ENCODE measurements around the gene RAB36.

The RAB36 gene

GRCh38 chr22:23140385-23140784 lies 4.9 kb upstream of the RAB36 start:
- no peak for DNase-seq

GRCh38 chr22:23142546-23143105 lies 2.7 kb upstream of the RAB36 start:
- no peak for DNase-seq

GRCh38 chr22:23143119-23143518 lies 2.2 kb upstream of the RAB36 start:
- no peak for DNase-seq

- no peak for DNase-seq
These were observed 845 bp upstream of the RAB36 start for GRCh38 chr22:23144432-23144831.

- no peak for DNase-seq
These were observed 697 bp downstream of the RAB36 start for GRCh38 chr22:23145878-23146470.

- no peak for DNase-seq
These were observed 1.4 kb downstream of the RAB36 start for GRCh38 chr22:23146478-23147205.

- no peak for DNase-seq
These were observed 2.5 kb downstream of the RAB36 start for GRCh38 chr22:23147617-23148387.

GRCh38 chr22:23149743-23150238 lies 4.5 kb downstream of the RAB36 start:
- DNase-seq, result no peak

GRCh38 chr22:23150762-23151161 lies 5.5 kb downstream of the RAB36 start:
- no peak for DNase-seq

- no peak for DNase-seq
These were observed 6.5 kb downstream of the RAB36 start for GRCh38 chr22:23151827-23152226.

GRCh38 chr22:23152238-23153114 lies 7.2 kb downstream of the RAB36 start:
- DNase-seq, result peak; percentile 74

- DNase-seq, result no peak
These were observed 8.7 kb downstream of the RAB36 start for GRCh38 chr22:23153994-23154393.

GRCh38 chr22:23154461-23154860 lies 9.2 kb downstream of the RAB36 start:
- DNase-seq, result no peak

- no peak for DNase-seq
These were observed 9.9 kb downstream of the RAB36 start for GRCh38 chr22:23155143-23155542.

GRCh38 chr22:23155831-23156230 lies 10.6 kb downstream of the RAB36 start:
- DNase-seq, result no peak

GRCh38 chr22:23156286-23156685 lies 11.0 kb downstream of the RAB36 start:
- DNase-seq, result no peak

GRCh38 chr22:23157560-23158515 lies 12.6 kb downstream of the RAB36 start:
- no peak for DNase-seq

- no peak for DNase-seq
These were observed 13.4 kb downstream of the RAB36 start for GRCh38 chr22:23158516-23159290.

GRCh38 chr22:23159291-23159630 lies 14.0 kb downstream of the RAB36 start:
- no peak for DNase-seq

- no peak for DNase-seq
These were observed 15.8 kb downstream of the RAB36 start for GRCh38 chr22:23161029-23161428.

- no peak for DNase-seq
These were observed 16.3 kb downstream of the RAB36 start for GRCh38 chr22:23161574-23161973.

Data from suppressor macrophage treated with lipopolysaccharide for 4 hours (primary cell).